Bronchial epithelial cell (primary cell): Measurements from ENCODE around the gene HASPIN. TPM values are rescaled to one million over a fixed set of nuclear protein-coding genes. Genes with fewer than 3 reads are reported as not detected.
"Not testable (repeated sequence)": the region's sequence is repeated elsewhere in the genome, so short reads cannot be mapped to it uniquely, and the experiment has no call there.

Experiments
- DNase-seq: peaks from one replicate; pipeline ENCODE4 v3.0.0-alpha.2; 2010; ENCODE audit warnings: low read depth
- FAIRE-seq: peaks from 2 replicates; lab custom pipeline; 2011; peaks lifted over from hg19 to GRCh38; lab: Jason Lieb, UNC
- H3K27me3 ChIP-seq: 2 replicates; pipeline ENCODE4 v1.5.1; 2011; ENCODE audit warnings: low read length; ENCODE audit not compliant: control insufficient read depth, insufficient read depth
- H3K36me3 ChIP-seq: 2 replicates; pipeline ENCODE4 v1.5.1; 2011; ENCODE audit warnings: low read length; ENCODE audit not compliant: control insufficient read depth, insufficient read depth
- H3K4me3 ChIP-seq: 2 replicates; pipeline ENCODE4 v1.5.1; 2011; ENCODE audit warnings: mild to moderate bottlenecking, low read depth, low read length, control low read depth
- total RNA-seq: library from RNA; depleted of rRNA; stranded (reverse); fragments of >200 nt; gene quantifications from 2 replicates; pipeline ENCODE4 v1.2.1, GENCODE V29; 2014
- TF ChIP-seq, protein P1 (sequence below): IDR thresholded peaks from 2 replicates; pipeline ENCODE4 v1.5.1; 2011; ENCODE audit warnings: mild to moderate bottlenecking, moderate library complexity, low read length, control low read depth, inconsistent platforms; ENCODE audit not compliant: insufficient read depth, severe bottlenecking

Gene HASPIN
- total RNA-seq, 1 donor from 2014 or later = 0.53 TPM

DNA sequence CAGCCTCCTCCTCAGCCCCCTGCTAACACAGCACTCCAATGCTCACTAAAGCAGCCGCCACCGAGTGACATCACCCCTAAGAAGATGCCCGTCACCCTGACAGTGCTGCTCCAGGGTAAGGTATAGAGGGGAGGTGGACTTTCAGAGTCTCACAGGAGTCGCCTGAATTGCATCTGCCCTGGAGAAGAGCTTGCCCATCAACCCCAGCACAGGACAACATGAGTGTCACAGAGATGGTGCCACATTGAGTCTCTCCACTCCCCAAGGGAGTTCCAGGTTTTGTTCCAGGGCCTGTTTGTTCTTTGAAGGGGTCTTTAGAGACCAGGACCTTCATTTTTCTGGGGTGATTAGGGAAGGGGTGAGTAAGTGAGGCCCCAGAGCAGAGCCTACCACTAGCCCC lies 25.6 kb upstream of the HASPIN start:
- Histone ChIP-seq H3K4me3 (no peak overlapping the region), H3K36me3 (no peaks in the 10 kb centered on the region), H3K27me3 (no peaks in the 10 kb centered on the region)
- FAIRE-seq = no peak
- TF ChIP-seq, protein P1, sequence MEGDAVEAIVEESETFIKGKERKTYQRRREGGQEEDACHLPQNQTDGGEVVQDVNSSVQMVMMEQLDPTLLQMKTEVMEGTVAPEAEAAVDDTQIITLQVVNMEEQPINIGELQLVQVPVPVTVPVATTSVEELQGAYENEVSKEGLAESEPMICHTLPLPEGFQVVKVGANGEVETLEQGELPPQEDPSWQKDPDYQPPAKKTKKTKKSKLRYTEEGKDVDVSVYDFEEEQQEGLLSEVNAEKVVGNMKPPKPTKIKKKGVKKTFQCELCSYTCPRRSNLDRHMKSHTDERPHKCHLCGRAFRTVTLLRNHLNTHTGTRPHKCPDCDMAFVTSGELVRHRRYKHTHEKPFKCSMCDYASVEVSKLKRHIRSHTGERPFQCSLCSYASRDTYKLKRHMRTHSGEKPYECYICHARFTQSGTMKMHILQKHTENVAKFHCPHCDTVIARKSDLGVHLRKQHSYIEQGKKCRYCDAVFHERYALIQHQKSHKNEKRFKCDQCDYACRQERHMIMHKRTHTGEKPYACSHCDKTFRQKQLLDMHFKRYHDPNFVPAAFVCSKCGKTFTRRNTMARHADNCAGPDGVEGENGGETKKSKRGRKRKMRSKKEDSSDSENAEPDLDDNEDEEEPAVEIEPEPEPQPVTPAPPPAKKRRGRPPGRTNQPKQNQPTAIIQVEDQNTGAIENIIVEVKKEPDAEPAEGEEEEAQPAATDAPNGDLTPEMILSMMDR = no peak
- no peak for DNase-seq

DNA sequence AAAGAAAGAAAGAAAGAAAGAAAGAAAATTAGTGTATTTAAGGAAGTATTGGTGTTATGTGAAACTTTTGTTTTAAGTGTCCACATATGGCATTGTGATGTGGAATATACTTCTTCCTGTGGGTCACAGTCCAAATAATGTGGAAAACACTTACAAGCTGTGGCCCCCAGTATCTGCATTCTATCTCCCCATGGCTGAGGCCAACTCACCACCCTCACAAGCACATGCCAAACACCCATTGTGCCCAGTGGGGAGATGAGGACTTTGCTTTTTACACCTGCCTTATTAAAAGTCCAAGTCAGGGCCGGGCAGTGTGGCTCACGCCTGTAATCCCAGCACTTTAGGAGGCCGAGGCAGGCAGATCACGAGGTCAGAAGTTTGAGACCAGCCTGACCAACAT lies 23.8 kb upstream of the HASPIN start:
- Histone ChIP-seq H3K36me3 (no peaks in the 10 kb centered on the region), H3K4me3 (no peak overlapping the region), H3K27me3 (no peaks in the 10 kb centered on the region)
- FAIRE-seq (no peak), DNase-seq (no peak)
- TF ChIP-seq, protein P1 = no peak

DNA sequence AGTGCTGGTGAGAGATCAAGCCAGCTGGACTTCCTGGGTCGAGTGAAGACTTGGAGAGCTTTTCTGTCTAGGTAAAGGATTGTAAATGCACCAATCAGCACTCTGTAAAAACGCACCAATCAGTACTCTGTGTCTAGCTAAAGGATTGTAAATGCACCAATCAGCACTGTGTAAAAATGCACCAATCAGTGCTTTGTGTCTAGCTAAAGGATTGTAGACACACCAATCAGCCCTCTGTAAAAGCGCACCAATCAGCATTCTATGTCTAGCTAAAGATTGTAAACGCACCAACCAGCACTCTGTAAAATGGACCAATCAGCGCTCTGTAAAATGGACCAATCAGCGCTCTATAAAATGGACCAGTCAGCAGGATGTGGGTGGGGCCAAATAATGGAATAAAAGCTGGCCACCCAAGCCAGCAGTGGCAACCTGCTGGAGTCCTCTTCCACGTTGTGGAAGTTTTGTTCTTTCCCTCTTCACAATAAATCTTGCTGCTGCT lies 21.6 kb upstream of the HASPIN start:
- not testable (repeated sequence) for FAIRE-seq, H3K27me3 ChIP-seq, DNase-seq, H3K4me3 ChIP-seq, H3K36me3 ChIP-seq

DNA sequence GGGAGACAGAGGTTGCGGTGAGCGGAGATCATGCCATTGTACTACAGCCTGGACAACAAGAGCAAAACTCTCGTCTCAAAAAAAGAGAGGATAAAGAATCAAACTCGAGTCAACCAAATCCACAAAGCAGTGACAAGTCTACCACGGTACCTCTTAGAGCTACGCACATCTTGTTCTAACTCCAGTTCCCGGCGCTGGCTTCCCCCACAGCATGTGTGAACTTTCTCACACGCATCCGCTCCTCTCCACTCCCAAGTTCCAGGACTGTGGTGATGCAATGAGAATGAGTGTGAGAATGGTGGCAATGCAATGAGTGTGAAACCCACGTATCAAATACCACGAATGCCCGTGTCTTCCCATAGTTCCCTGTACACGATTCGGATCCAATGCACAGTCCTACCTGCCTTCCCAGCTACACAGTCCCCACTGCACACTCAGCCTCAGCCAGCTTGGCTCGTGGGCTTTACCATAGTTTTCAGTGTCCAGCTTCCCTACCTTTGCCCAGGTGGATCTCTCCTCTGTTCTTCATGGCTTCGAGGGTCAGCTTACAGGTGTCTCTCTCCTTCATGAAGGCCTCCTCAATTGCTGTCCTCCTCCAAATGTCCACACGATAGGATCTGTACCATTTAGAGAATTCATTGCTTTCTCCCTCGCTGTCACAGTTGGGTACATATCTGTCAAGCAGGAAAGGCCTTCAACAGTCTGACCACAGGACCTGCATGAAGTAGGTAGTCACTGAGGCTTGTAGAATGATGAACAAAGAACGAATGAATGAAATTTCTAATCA lies 18.6 kb upstream of the HASPIN start:
- peak; percentile 92 for FAIRE-seq

DNA sequence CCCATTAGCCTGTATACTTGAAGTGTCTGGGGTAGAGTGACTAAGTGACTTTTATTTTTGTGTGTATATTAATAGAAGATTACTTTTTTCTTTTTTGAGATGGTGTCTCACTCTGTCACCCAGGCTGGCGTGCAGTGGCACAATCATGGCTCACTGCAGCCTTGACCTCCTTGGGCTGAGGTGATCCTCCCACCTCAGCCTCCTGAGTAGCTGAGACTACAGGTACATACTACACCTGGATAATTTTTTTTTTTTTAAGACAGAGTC lies 18.1 kb upstream of the HASPIN start:
- H3K27me3 ChIP-seq, DNase-seq, FAIRE-seq, H3K36me3 ChIP-seq, H3K4me3 ChIP-seq: not testable (repeated sequence)

More for the DNA sequence above, 18.6 kb upstream of the HASPIN start:
- TF ChIP-seq, protein P1 = no peak
- Histone ChIP-seq H3K36me3 (no peaks in the 10 kb centered on the region), H3K27me3 (no peaks in the 10 kb centered on the region), H3K4me3 (no peak overlapping the region)
- DNase-seq = no peak

DNA sequence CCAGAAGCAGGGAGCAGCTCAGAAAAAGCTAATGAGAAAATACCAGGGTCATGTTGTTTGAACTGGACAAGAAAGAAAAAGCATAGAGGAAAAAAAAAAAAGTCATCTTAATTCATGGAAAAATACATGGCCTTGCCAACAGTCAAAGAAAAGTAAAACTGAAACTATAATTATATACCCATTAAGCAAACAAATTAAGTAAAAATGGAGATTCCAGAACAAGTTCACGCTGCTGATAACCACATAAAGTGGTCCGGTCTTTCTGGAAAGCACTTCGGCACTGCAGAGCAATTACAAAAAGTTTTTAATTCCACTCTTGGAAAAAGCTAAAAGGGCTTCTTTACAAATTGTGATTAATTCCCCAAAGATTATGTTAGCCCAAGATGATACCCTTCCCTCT lies 15.3 kb upstream of the HASPIN start:
- FAIRE-seq (no peak), DNase-seq (no peak)
- TF ChIP-seq, protein P1 = no peak

DNA sequence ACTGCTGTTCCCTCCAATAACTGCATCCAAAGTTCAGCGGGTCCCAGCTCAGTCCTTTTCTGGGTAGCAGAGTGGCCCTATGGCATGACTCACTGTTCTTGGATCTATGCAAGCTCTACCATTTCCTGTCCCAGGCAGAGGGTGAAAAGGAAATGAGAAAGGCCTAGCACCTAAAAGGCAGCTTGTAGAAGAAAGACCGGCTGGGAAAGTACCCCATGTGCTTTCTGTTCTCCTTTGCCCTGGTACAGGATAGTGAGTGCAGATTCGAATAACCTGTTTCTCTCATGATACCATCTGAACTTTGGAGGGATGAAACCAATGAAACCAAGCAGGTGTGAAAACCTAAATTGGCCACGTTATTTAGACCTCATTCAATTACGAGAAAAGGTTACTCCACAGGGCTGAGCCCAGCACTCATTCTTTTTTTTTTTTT lies 12.7 kb upstream of the HASPIN start:
- H3K36me3 ChIP-seq = peaks cover 5% of the 10 kb centered on the region
- FAIRE-seq (no peak), DNase-seq (peak; percentile 71)
- H3K27me3 ChIP-seq = no peaks in the 10 kb centered on the region
- no peak overlapping the region for H3K4me3 ChIP-seq
- TF ChIP-seq, protein P1 = no peak

More for the DNA sequence above, 15.3 kb upstream of the HASPIN start:
- no peaks in the 10 kb centered on the region for H3K27me3 ChIP-seq
- H3K4me3 ChIP-seq = no peak overlapping the region
- H3K36me3 ChIP-seq = no peaks in the 10 kb centered on the region
